G401.6 (cell line): ENCODE data around the gene SMIM33.
"Not testable (repeated sequence)": the region's sequence is repeated elsewhere in the genome, so short reads cannot be mapped to it uniquely, and the experiment has no call there.

ENCODE experiments used
- FAIRE-seq: peaks from 2 replicates; lab custom pipeline; 2012; peaks lifted over from hg19 to GRCh38; lab: Jason Lieb, UNC

The SMIM33 gene

GRCh38 chr5:139470821-139471300 lies at the start of gene SMIM33:
Gene SMIM33, plus strand, starts transcription at chr5:139471004. Its CDS starts 118 bp downstream, at chr5:139471122.
- no peak for FAIRE-seq

GRCh38 chr5:139422307-139422893 lies 48.4 kb upstream of the SMIM33 start:
- FAIRE-seq = peak; percentile 93

- FAIRE-seq = no peak
Observed at GRCh38 chr5:139425497-139425896, 45.3 kb upstream of the SMIM33 start.

- FAIRE-seq = no peak
Observed at GRCh38 chr5:139426203-139426885, 44.5 kb upstream of the SMIM33 start.

GRCh38 chr5:139430015-139430414 lies 40.8 kb upstream of the SMIM33 start:
- FAIRE-seq = no peak

- no peak for FAIRE-seq
Observed at GRCh38 chr5:139431706-139432105, 39.1 kb upstream of the SMIM33 start.

- FAIRE-seq = no peak
Observed at GRCh38 chr5:139435676-139436075, 35.1 kb upstream of the SMIM33 start.

GRCh38 chr5:139438707-139439012 lies 32.1 kb upstream of the SMIM33 start:
- FAIRE-seq = no peak

GRCh38 chr5:139439013-139439903 lies 31.5 kb upstream of the SMIM33 start, which contains the start of gene DNAJC18:
Gene DNAJC18, minus strand, starts transcription at chr5:139439525. Its CDS starts 80 bp downstream, at chr5:139439445.
- FAIRE-seq = peak; percentile 82

GRCh38 chr5:139440416-139440815 lies 30.4 kb upstream of the SMIM33 start:
- not testable (repeated sequence) for FAIRE-seq

GRCh38 chr5:139443831-139444453 lies 26.9 kb upstream of the SMIM33 start:
- no peak for FAIRE-seq

- FAIRE-seq = no peak
Observed at GRCh38 chr5:139445325-139446170, 25.3 kb upstream of the SMIM33 start.

- FAIRE-seq = no peak
Observed at GRCh38 chr5:139446956-139447779, 23.6 kb upstream of the SMIM33 start.

GRCh38 chr5:139451176-139451575 lies 19.6 kb upstream of the SMIM33 start:
- no peak for FAIRE-seq

- FAIRE-seq = no peak
Observed at GRCh38 chr5:139451878-139452660, 18.7 kb upstream of the SMIM33 start.

GRCh38 chr5:139453683-139454567 lies 16.9 kb upstream of the SMIM33 start:
- no peak for FAIRE-seq

GRCh38 chr5:139454568-139455290 lies 16.1 kb upstream of the SMIM33 start:
- FAIRE-seq = no peak

GRCh38 chr5:139456776-139457175 lies 14.0 kb upstream of the SMIM33 start:
- no peak for FAIRE-seq
